Endothelial cell of umbilical vein (primary cell): ENCODE results near the gene ECSIT. TPM values are rescaled to one million over a fixed set of nuclear protein-coding genes. Genes with fewer than 3 reads are reported as not detected.

ENCODE experiments used
- BruUV-seq: library from RNA; stranded (reverse); fragments of 400-500 nt; replicated peaks from 2 replicates; lab custom pipeline; 2021; lab: Mats Ljungman, UMichigan
- CTCF ChIA-PET: fragments of 300-600, 350-600 bp; sonication (Branson Sonifier 250); formaldehyde crosslinking; loops from one replicate; lab custom pipeline; 2021; ENCODE audit warnings: antibody characterized with exemption, inconsistent platforms; lab: Charles Lee
- POLR2A ChIA-PET: fragments of 300-600, 350-600 bp; sonication (Branson Sonifier 250); formaldehyde crosslinking; loops from one replicate; lab custom pipeline; 2021; ENCODE audit warnings: antibody characterized with exemption, inconsistent platforms; lab: Charles Lee
- DNase-seq: peaks from one replicate; pipeline ENCODE4 v3.0.0-alpha.2; 2011; ENCODE audit warnings: low read depth, low spot score
- FAIRE-seq: peaks from 2 replicates; lab custom pipeline; 2011; peaks lifted over from hg19 to GRCh38; lab: Jason Lieb, UNC
- H2AFZ ChIP-seq: 2 replicates; pipeline ENCODE4 v1.6.0; 2012; ENCODE audit warnings: low read depth, low read length, control low read depth, inconsistent platforms
- H3K27ac ChIP-seq: 2 replicates; pipeline ENCODE4 v1.5.1; 2011; ENCODE audit warnings: low read depth, mild to moderate bottlenecking, control low read depth, low read length, moderate library complexity; ENCODE audit not compliant: insufficient read depth
- H3K27me3 ChIP-seq, 2 experiments: 2 replicates each; pipeline versions ENCODE4 v1.6.0 to v1.6.1; 2011; ENCODE audit warnings: low read length in 2 of 2, mixed read lengths in 1 of 2; ENCODE audit not compliant: control insufficient read depth in 2 of 2, insufficient read depth in 2 of 2
- H3K36me3 ChIP-seq, 2 experiments: 2 replicates in 1 of 2; 3 replicates in 1 of 2; pipeline ENCODE4 v1.5.1; 2011; ENCODE audit warnings: low read length in 2 of 2, mild to moderate bottlenecking in 1 of 2, moderate library complexity in 1 of 2; ENCODE audit not compliant: control insufficient read depth in 2 of 2, insufficient read depth in 2 of 2; ENCODE audit errors: extremely low read depth in 1 of 2
- H3K4me1 ChIP-seq: 3 replicates; pipeline ENCODE4 v1.5.1; 2011; ENCODE audit warnings: mild to moderate bottlenecking, low read length; ENCODE audit not compliant: control insufficient read depth, insufficient read depth; ENCODE audit errors: extremely low read depth
- H3K4me2 ChIP-seq: 2 replicates; pipeline ENCODE4 v1.6.1; 2011; ENCODE audit warnings: low read length, control low read depth, mixed read lengths; ENCODE audit not compliant: insufficient read depth
- H3K4me3 ChIP-seq, 3 experiments: fragments of 200-600 bp in 1 of 3; sonication (generic), shearing (Covaris generic) in 1 of 3; replicated peaks in 1 of 3; 2 replicates each; pipeline ENCODE4 v1.5.1; 2011 to 2016; ENCODE audit warnings: control low read depth in 3 of 3, low read length in 3 of 3, mild to moderate bottlenecking in 2 of 3, inconsistent platforms in 1 of 3, low read depth in 1 of 3, moderate library complexity in 1 of 3; ENCODE audit not compliant: insufficient read depth in 1 of 3
- H3K79me2 ChIP-seq: 2 replicates; pipeline ENCODE4 v1.6.0; 2012; ENCODE audit warnings: low read length, inconsistent platforms; ENCODE audit not compliant: control insufficient read depth, insufficient read depth
- H3K9ac ChIP-seq: replicated peaks from 2 replicates; pipeline ENCODE3; 2011; ENCODE audit warnings: low read length, control low read depth; ENCODE audit not compliant: insufficient read depth; ENCODE audit errors: extremely low read depth
- H3K9me1 ChIP-seq: replicated peaks from 3 replicates; pipeline ENCODE4 v1.6.0; 2011; ENCODE audit warnings: mild to moderate bottlenecking, low read length; ENCODE audit not compliant: control insufficient read depth, insufficient read depth; ENCODE audit errors: extremely low read depth
- H3K9me3 ChIP-seq: replicated peaks from 2 replicates; pipeline ENCODE4 v1.5.1; 2012; ENCODE audit warnings: low read length, inconsistent platforms; ENCODE audit not compliant: control insufficient read depth, insufficient read depth
- H4K20me1 ChIP-seq: replicated peaks from 2 replicates; pipeline ENCODE3; 2011; ENCODE audit warnings: mild to moderate bottlenecking, low read length; ENCODE audit not compliant: control insufficient read depth, insufficient read depth; ENCODE audit errors: extremely low read depth
- EZH2 ChIP-seq: IDR thresholded peaks from 2 replicates; pipeline ENCODE4 v1.6.1; 2012; ENCODE audit warnings: borderline replicate concordance, low read depth, mild to moderate bottlenecking, moderate library complexity, low read length, inconsistent platforms; ENCODE audit not compliant: severe bottlenecking
- FOS ChIP-seq: IDR thresholded peaks from 2 replicates; pipeline ENCODE4 v1.6.1; 2011; ENCODE audit warnings: mild to moderate bottlenecking, low read length, moderate library complexity, borderline replicate concordance; ENCODE audit not compliant: insufficient read depth
- GATA2 ChIP-seq: IDR thresholded peaks from 2 replicates; pipeline ENCODE4 v1.7.0; 2011; ENCODE audit warnings: low read depth, mild to moderate bottlenecking, moderate library complexity, mixed read lengths, low read length; ENCODE audit not compliant: insufficient read length, insufficient read depth
- JUN ChIP-seq: IDR thresholded peaks from 2 replicates; pipeline ENCODE4 v1.6.1; 2011; ENCODE audit warnings: borderline replicate concordance, low read depth; ENCODE audit not compliant: insufficient read length, insufficient read depth
- MYC ChIP-seq: IDR thresholded peaks from one replicate; pipeline ENCODE4 v1.6.1; 2011; ENCODE audit warnings: mild to moderate bottlenecking, low read depth, low read length
- POLR2A ChIP-seq: IDR thresholded peaks from 2 replicates; pipeline ENCODE4 v1.6.1; 2012; ENCODE audit warnings: low read depth, mild to moderate bottlenecking, control low read depth, low read length
- POLR2AphosphoS5 ChIP-seq: IDR thresholded peaks from 2 replicates; pipeline ENCODE4 v1.6.1; 2012; ENCODE audit warnings: low read depth, mild to moderate bottlenecking, control low read depth, low read length, moderate library complexity; ENCODE audit not compliant: insufficient read depth
- dilution Hi-C: fragments of 300-500 bp; cut with MboI; formaldehyde crosslinking; loops from one replicate; pipeline ENCODE4 v1.15.0; 2019; ENCODE audit warnings: low sequenced_read_pairs; ENCODE audit not compliant: extremely low pct_ligation_motif_present
- intact Hi-C: fragments of 100-400 bp; cut with micrococcal nuclease; formaldehyde crosslinking; loops from one replicate; pipeline ENCODE4 v1.10.0; 2022
- polyA plus RNA-seq, 4 experiments: library from polyadenylated mRNA; depleted of rRNA in 3 of 4; stranded (reverse) in 3 of 4; unstranded in 1 of 4; fragments of >200 nt; gene quantifications; 2 replicates each; pipeline versions ENCODE4 v1.2.1 to v1.2.3, GENCODE V29; 2011 to 2012; ENCODE audit warnings: missing spikeins in 1 of 4
- total RNA-seq: library from RNA; stranded (reverse); gene quantifications from 2 replicates; pipeline ENCODE4 v1.2.3, GENCODE V29; 2021
- TF ChIP-seq, protein P1 (sequence below), 2 donors: IDR thresholded peaks; 1 replicate in 1 of 2; 2 replicates in 1 of 2; pipeline ENCODE4 v1.5.1; 2011; ENCODE audit warnings: low read length in 2 of 2, mild to moderate bottlenecking in 2 of 2, moderate library complexity in 2 of 2, control low read depth in 1 of 2, inconsistent platforms in 1 of 2, low read depth in 1 of 2; ENCODE audit not compliant: insufficient read depth in 1 of 2; ENCODE audit errors: extremely low read depth in 1 of 2
- TF ChIP-seq, protein P2 (sequence below): IDR thresholded peaks from 2 replicates; pipeline ENCODE4 v1.6.1; 2011; ENCODE audit not compliant: insufficient read depth, insufficient read length

ECSIT gene
- total and polyA plus RNA-seq, 2 donors (not counting 3 experiments of a cell fraction or from before 2014, with no cell fraction given), result 32.4 to 47.2 TPM

- Histone ChIP-seq H2AFZ (no peak overlapping the region), H3K4me3 (no peak overlapping the region), H3K36me3 (peaks cover 0 to 20% of the 10 kb centered on the region in 2 experiments), H3K4me1 (peaks cover 9% of the 10 kb centered on the region), H3K9me3 (no peaks in the 10 kb centered on the region), H3K27ac (no peak overlapping the region), H3K9me1 (no peaks in the 10 kb centered on the region), H4K20me1 (no peaks in the 10 kb centered on the region), H3K27me3 (no peaks in the 10 kb centered on the region), H3K4me2 (no peak overlapping the region), H3K9ac (no peak overlapping the region), H3K79me2 (peaks cover 24% of the 10 kb centered on the region)
- BruUV-seq, result no TSS peak
- DNase-seq (no peak), FAIRE-seq (no peak)
- CTCF ChIA-PET, result no interaction called here
- no peak for TF ChIP-seq FOS
- no peak for TF ChIP-seq JUN
- no peak for TF ChIP-seq POLR2AphosphoS5
- TF ChIP-seq GATA2, result no peak
- TF ChIP-seq MYC, result no peak
- TF ChIP-seq, protein P1, sequence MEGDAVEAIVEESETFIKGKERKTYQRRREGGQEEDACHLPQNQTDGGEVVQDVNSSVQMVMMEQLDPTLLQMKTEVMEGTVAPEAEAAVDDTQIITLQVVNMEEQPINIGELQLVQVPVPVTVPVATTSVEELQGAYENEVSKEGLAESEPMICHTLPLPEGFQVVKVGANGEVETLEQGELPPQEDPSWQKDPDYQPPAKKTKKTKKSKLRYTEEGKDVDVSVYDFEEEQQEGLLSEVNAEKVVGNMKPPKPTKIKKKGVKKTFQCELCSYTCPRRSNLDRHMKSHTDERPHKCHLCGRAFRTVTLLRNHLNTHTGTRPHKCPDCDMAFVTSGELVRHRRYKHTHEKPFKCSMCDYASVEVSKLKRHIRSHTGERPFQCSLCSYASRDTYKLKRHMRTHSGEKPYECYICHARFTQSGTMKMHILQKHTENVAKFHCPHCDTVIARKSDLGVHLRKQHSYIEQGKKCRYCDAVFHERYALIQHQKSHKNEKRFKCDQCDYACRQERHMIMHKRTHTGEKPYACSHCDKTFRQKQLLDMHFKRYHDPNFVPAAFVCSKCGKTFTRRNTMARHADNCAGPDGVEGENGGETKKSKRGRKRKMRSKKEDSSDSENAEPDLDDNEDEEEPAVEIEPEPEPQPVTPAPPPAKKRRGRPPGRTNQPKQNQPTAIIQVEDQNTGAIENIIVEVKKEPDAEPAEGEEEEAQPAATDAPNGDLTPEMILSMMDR (IDR thresholded peaks at IDR 0.05; ENCODE audit: extremely low read depth in 1 of 2, insufficient read depth in 1 of 2, low read depth in 1 of 2, low read length in 2 of 2), result no peak
- TF ChIP-seq POLR2A, result no peak
- TF ChIP-seq, protein P2, sequence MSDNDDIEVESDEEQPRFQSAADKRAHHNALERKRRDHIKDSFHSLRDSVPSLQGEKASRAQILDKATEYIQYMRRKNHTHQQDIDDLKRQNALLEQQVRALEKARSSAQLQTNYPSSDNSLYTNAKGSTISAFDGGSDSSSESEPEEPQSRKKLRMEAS, result no peak
- no peak for TF ChIP-seq EZH2
- intact Hi-C loops (no loop called here), dilution Hi-C loops (no loop called here)
- POLR2A ChIA-PET, result no interaction called here
Measured at GRCh38 chr19:11555246-11555645, 26.3 kb upstream of the ECSIT start.
